Activated T-helper 1 cell treated with anti-CD3 and anti-CD28 coated beads, Interleukin-2, amount 50 U/mL, for 16 hours (primary cell): Measurements from ENCODE around the gene JDP2.

Experiments used
- DNase-seq, 2 donors: peaks; one replicate each; pipeline ENCODE4 v3.0.0-alpha.2; 2020; ENCODE audit warnings: low read depth in 1 of 2, low spot score in 1 of 2

Gene JDP2

GRCh38 chr14:75435473-75435872, 7.7 kb downstream of the JDP2 start:
- no peak for DNase-seq

DNA sequence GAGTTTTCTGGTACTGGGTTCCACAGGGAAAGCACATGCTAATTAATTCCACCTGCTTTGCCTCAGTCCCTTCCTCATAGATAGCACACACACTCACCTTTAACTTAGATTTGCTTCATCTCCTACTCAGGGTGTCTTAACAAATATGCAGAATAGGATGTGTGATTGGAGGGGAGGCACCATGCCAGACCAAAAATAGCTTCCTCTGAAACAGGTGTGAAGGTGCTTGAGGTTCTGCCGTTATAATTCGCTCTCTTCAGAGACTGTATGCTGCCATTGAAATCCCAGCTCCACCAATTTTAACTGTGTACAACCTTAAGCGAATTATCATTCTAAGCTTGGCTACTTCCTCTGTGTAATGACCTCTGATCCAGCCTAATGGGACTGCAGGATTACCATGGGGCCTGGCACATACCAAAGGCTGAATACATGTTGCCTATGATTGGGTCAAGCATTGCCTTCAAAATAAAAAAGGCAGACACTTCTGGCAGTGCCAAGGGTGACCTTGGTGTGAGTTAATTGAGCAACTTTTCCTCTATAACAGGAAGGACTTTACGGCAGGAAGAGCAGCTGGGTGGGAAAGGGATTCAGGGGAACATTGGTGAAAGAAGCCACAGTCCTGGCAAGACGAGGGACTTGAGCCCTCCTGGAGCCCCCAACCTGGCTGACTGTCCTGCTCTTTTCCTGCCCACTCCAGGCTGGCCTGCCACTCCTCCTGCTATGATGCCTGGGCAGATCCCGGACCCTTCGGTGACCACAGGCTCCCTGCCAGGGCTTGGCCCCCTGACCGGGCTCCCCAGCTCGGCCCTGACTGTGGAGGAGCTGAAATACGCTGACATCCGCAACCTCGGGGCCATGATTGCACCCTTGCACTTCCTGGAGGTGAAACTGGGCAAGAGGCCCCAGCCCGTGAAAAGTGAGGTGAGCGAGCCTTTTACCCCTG, 9.7 kb downstream of the JDP2 start:
- DNase-seq, result no peak

- no peak for DNase-seq
These were observed 10.8 kb downstream of the JDP2 start for GRCh38 chr14:75438486-75439080.

GRCh38 chr14:75439989-75440388, 12.2 kb downstream of the JDP2 start:
- DNase-seq, result no peak

GRCh38 chr14:75440733-75441477, 13.1 kb downstream of the JDP2 start:
- DNase-seq, result no peak

DNA sequence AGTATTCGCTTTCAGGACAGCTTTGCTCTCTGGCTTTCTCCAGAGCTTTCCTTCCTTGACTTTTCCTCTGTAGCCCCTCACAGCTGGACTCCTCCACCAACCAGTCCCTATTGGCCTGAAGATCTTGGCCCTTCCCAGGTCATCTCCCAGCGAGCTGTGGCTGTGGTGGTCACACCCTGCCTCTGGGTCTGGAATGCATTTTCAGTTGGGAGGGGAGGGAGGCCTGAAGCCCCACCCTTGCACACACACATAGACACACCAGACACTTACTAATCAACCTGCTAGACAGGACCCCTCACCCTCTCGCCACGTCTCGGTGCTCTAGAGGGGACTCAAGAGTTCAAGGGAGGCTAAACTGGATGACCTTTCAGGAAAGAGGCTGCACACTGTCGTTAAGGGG, 13.9 kb downstream of the JDP2 start:
- DNase-seq, result no peak

DNA sequence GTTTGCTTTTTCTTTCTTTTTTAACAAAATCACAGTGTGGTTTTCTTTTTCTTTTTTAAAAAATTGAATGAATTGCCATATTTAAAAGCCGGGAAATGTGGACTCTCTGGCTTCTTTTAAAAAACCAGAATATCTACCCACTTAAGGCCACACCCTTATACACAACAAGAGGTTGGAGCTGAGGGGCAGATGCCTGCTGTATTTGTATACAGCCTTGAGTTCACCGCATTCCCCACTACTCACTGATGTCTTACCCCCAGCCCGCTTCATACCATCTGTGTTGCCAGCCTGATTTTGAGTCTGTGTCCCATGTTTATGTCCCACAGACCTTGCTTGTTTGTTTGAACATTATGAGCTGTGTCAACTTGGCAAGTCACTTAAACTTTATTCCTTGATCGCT, 14.3 kb downstream of the JDP2 start:
- no peak for DNase-seq

DNA sequence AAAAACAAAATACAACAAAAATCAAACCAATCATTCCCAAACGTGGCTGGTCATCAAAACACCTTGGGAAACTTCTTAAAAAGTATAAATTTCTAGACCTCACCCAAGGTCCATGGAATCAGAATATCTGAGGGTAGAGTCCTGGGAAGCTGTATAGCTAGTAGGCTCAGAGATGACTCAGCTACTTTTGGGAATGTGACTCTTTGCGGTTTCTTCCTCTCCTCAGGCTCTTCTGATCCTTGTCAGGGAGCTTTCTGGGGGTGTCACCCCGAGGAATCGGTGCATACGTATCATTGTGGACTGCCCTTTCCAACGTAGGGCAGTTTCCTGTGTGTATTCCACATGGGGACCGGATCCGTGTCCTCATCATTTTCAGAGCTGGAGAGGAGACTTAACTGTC, 14.8 kb downstream of the JDP2 start:
- DNase-seq, result no peak

DNA sequence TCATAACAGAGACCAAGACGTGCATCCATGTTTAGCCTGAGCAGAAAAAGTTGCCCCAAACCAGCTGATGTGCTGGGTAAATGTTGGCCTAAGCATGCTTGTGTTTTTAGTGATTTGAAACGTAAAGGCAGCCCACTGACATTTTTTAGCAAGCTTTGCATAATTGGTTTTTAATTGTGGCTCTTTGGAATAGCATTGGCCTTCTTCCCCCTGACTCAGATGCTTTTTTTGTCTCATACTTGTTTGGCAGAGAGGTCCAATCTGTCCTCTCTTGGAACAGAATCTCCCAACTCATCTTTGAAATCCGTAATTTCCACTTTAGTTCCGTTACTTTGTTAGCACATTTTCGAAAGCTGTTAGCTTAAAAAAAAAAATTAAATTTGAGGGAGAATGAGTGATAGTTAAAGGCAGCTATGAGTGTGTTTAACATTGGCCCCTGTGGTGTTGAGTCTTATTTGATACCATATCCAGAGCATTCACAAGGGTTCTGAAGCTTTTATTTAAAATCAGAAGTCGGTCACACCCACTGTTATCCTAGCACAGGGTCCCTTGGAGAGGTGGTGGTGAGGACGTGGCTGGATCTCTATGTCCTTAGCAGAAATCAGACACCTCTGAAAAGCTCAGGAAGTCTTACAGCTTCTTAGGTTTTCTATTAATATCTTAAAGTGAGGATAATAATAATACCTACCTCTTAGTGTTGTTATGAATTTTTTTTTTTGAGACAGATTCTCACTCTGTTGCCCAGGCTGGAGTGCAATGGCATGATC, 15.6 kb downstream of the JDP2 start:
- no peak for DNase-seq

DNA sequence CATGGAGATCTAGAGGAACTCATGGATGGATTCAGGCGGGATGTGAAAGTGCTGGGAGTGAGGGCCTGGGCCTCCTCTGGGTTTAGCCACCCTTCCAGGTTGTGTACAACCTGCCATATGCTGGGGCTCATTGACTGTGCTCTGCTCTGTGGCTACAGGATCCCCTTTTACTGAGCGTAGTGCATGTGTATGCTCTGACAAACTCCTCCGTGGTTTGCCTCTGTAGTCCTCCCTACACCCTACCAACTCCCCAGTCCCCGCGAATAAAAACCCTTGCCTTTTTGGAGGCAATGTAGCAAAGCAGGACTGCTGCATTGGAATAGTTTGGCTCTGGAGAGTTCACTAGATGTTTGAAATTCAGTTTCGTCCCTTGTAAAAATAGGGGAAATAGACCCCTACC, 17.4 kb downstream of the JDP2 start:
- no peak for DNase-seq

- DNase-seq, result no peak
These were observed 18.1 kb downstream of the JDP2 start for GRCh38 chr14:75445963-75446362.

- no peak for DNase-seq
These were observed 18.6 kb downstream of the JDP2 start for GRCh38 chr14:75446447-75446846.

- DNase-seq, result no peak
These were observed 20.4 kb downstream of the JDP2 start for GRCh38 chr14:75448209-75448608.

DNA sequence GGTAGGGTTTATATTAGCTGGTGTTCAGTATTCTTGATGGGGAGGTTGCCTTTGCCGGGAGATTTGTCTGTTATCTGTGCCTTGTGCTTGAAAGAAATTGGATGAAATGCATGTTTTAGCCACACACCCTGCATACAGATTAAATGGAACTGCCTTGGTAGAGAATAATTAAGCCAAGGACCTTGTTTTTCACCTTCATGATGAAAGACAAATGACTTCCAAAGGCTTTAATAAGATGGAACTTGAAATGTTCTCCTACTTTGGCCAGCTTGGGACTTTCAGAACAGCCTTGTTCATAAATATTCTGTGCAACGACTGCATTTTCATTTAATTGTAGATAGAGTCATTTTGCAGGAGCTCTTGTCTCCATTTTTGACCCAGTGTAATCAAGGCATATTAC, 21.2 kb downstream of the JDP2 start:
- DNase-seq, result no peak

DNA sequence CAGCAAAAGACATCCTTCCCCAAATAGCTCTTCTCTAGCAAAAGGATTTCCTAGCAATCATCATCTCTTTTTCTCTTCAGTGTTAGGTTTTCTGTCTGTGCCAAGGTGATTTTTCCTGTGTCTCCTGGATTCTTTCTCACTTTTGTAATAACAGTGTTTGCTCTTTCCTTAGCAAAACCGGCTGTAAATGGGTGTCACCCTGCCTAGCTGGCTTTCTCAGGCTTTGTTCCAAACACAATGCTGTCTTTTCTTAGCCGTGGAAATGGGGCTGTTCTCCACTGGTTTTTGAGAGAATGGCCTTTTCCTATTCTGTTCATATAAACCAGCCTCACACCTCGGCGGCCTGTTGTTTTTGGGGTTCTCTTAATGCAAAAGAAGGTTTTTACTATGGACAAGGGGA, 21.9 kb downstream of the JDP2 start:
- DNase-seq, result no peak

GRCh38 chr14:75450381-75451276, 22.8 kb downstream of the JDP2 start:
- DNase-seq, result no peak

GRCh38 chr14:75452324-75452723, 24.5 kb downstream of the JDP2 start:
- DNase-seq, result no peak

- no peak for DNase-seq
These were observed 25.3 kb downstream of the JDP2 start for GRCh38 chr14:75452900-75453816.

DNA sequence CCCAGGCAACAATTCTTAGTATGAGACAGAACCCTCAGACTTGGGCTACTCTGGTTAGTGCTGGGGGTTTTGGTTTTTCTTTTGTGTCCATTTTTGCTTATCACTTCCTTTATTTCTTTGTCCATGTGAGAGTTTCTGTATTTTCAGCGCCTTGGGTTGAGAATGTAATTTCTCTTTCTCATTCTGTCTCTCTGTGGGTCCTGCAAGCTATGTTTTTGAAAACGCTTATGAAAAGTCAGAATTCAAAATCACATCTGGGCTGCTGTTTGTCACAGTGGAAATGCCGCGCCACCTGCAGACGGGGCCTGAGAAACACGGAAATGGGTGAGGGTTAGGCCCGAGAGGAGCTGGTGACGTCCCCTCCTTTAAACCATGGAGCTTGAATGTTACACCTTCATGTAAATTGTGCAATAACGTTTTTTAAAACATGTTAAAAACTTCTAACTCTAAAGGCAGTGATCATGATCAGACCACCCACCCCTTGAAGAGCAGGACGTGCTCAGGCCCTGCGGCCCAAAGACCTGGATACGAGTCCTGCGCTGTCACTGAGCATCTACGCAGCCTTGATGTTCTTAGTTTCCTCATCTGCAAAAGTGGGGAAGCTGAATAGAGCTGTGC, 26.1 kb downstream of the JDP2 start:
- DNase-seq, result no peak
